ENCODE results near the gene GNGT2.

Gene GNGT2

GRCh38 chr17:49229805-49230600 is 19.6 kb upstream of the GNGT2 start:
- no peak overlapping the region for H3K27ac ChIP-seq
- DNase-seq (ENCODE audit: low read depth, low spot score) = no peak

DNA sequence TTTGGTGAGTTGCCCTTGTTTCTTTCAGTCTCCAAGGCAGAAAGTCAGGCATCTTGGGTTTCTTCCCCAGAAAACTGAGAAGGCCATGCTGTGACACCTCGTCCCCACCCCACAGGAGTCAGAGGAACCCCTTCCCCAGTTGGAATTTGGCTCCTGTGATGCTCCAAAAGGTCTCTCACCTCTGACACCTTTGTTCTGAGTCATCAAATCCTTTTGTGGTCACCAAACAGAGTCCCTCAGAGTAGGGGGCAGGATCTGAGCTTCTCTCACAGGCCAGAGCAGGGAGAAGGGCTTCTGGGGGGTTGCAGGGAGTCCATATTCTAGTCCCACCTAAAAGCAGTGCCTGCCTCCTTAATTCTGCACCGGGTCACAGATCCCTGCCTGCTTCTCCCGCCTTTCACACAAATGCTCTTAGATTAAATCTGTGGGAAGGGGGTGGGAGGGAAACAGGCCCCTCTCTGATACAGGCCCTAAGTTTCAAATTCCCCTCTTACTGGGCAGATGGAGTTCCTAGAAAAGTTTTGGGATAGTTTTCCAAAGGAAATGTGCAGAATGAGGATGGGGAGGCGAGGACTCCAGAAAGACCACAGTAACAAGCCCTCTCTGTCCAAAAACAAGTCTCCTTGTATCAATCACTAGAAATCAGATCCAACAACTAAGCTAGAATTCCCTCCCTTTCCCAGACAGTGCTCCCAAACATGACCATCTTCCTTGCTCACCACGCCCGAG is 18.9 kb upstream of the GNGT2 start:
- no peak overlapping the region for H3K27ac ChIP-seq
- no peak for DNase-seq (ENCODE audit: low read depth, low spot score)

- DNase-seq (ENCODE audit: low read depth, low spot score) = no peak
These were observed 17.3 kb upstream of the GNGT2 start for GRCh38 chr17:49227436-49228261.

DNA sequence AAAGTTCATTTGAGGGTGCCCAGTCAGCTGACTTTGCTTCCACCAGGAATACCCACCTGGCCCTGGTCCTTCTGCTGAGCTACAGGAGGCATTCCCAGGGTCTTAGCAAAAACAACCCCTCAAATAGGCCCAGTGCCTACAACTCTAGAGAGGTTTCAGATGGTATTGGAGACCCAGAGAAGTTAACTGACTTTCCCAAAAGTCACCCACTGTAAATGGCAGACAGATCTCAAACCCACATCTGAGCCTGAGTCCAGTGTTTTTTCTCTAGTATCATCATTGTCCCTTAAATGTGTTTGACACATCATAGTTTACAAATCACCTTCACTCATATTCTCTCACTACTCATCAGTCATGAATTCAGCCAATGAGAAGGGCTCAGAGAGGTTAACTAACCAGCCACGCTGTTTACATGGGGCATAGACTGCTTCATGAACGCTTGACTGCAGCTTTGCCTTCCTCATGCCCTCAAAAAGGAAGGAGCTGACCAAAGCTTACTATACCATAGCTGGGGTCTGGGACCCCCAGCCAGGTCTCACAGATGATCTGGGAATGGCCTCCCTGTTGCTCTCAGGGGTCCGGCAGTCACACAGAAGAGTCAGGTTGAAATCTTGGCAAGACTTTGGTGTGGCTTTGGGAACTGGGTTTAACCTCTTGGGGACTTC is 16.5 kb upstream of the GNGT2 start:
- DNase-seq (ENCODE audit: low read depth, low spot score) = no peak
- no peak overlapping the region for H3K27ac ChIP-seq

More at GRCh38 chr17:49227436-49228261, 17.3 kb upstream of the GNGT2 start:
- no peak overlapping the region for H3K27ac ChIP-seq

DNA sequence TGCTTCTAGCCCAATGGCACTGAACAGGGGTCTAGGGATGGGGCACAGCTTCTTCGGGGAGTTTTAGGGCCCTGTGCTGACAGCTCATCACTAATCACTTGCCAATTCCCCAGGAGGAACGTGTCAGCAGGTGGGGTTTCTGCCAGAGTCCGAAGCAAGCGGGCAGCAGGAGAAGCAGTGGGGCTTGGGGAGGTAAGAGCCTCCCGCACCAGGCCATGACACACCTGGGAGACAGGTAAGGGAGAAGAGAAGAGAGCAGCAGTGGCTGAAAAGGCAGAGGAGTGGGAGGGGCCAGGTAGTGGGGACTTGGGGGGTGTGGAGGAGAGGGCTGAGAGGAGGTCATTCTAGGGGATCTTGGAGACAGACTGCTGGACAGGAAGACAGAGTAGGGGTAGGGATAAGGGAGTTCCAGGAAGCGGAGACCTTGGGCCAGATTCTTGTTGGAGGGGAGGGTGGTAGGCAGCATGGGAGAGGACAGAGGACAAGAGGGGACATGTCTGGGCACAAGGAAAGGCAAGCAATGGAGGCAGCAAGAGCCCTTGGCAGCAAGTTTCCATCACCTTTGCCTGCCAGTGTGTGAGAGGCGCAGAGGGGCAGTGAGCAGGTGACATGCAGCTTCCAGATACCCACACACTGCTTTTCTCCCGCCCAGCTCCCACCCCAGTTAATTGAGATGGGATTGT is 15.3 kb upstream of the GNGT2 start:
- no peak overlapping the region for H3K27ac ChIP-seq
- DNase-seq (ENCODE audit: low read depth, low spot score) = no peak

DNA sequence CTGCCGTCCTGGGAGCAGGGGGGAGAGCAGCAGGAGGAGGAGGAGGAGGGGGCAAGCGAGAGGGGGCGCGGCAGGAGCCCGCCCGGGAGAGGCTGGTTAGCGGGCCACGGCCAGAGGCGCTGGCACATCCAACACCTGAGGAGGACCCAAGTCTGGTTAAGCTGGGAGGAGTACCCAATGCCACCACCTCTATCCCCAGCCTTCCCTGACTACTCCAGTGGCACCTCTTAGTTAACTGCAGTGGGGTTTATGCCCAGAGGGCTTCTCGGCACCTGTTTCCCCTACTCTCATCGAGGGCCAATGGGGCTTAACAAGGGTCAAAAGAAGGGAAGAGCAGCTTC is 14.6 kb upstream of the GNGT2 start:
- H3K27ac ChIP-seq = no peak overlapping the region

GRCh38 chr17:49224198-49224996 is 14.0 kb upstream of the GNGT2 start:
- DNase-seq (ENCODE audit: low read depth, low spot score) = no peak
- no peak overlapping the region for H3K27ac ChIP-seq

More for the DNA sequence above, 14.6 kb upstream of the GNGT2 start:
- no peak for DNase-seq (ENCODE audit: low read depth, low spot score)

DNA sequence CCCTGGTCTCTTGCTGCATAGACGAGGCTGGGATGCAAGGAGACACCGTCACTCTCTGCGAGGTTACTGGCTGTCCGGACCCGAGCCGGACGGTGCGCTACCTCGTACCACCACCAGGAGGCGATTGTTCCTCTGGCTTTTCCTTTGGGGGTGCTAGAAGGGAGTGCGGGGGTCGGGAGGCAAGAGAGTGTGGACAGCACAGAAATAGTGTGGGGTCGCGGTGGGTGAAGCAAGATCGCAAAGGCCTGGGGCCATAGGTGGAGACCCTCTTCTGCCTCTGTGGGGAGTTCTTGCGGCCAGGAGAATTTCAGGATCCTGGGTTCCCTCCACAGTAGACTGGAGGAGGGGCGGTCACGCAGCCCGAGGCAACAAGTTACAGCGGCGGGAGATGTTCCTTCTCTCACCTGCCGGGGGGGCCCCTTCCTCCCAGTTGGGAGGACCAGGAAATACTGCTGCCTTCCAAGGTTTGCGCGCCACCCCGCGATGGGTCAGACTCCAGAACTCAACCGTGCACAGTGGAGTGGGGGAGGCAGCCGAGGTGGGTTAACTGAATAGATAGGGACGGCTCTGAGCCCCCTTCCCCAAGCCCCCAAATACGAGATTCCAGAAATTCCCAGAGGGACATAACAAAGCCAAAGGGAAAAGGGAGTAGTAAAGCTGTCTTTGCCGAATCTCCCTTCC is 13.3 kb upstream of the GNGT2 start:
- DNase-seq (ENCODE audit: low read depth, low spot score) = no peak
- H3K27ac ChIP-seq = no peak overlapping the region

DNA sequence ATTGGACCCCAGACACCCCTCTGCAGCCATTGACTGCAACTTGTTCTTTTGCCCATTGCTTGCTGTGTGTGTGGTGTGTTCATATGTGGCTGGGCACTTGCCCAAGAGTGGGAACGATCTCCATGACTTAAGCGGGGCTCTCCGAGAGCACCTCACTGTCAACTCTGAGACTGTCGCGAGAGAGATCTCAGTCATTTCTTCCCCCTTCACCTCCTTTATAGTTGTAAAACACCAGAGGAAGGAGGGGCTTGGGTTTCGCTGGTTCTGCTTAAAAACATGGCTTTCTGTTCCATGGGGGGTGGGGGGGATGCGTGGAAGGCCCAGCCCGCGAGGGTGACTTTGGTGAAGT is 12.8 kb upstream of the GNGT2 start:
- no peak overlapping the region for H3K27ac ChIP-seq
- no peak for DNase-seq (ENCODE audit: low read depth, low spot score)

DNA sequence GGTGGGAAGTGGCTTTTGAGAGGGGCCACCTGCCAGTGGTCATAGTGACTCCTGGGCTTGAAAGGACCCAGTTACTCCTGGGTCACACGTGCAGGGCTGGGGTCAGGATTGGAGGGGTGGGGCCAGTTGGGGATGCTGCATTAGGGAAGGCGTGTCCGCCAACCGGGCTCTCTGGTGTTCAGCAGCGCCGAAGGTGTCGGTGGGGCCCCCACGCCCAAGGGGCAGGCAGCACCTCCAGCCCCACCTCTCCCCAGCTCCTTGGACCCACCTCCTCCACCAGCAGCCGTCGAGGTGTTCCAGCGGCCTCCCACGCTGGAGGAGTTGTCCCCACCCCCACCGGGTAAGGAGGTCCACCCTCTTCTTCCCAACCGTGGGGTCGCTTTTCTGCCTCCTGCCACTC is 9.6 kb upstream of the GNGT2 start:
- H3K27ac ChIP-seq = no peak overlapping the region
- no peak for DNase-seq (ENCODE audit: low read depth, low spot score)

DNA sequence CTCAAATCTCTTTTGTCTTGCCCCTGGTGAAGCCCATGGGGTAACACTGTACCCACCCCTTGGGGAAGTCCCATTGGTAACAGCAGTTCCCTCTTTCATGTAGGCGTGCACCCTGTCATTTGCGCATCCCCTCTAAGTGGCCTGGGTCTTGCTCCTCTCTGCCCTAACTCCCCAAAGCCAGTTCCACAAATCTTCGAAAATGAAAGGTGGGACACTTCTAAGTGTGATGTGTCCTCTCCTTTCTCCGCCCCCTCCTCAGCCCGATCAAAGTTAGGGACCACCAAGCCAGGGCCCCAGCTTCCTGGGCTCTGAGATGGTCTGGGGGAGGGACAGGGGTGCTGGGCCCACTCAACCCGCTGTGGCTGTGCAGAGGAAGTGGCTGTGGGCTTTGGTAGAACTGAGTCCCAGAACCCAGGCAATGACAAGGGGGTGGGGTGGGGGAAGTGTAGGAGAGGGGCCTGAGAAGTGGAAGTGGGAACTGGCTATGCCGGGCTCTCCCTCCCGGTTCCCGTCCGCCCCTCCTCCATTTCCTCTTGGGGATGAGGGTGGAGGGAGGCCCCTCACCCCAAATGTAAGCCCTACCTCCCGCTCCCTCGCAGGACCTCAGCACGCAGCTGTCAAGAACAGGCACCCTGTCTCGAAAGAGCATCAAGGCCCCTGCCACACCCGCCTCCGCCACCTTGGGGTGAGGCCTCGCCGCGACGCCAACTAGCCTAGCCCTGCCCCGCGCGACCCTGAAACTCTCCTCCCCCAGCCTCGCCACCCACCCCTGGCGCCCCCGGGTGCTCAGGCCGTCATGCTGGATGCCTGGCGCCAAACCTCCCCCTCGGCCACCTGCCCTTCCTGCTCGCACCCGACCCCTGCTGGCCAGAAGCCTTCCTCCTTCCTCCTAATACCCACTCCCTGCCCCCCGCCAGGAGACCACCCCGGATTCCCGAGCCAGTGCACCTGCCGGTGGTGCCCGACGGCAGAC is 8.9 kb upstream of the GNGT2 start:
- H3K27ac ChIP-seq = no peak overlapping the region
- no peak for DNase-seq (ENCODE audit: low read depth, low spot score)

- DNase-seq (ENCODE audit: low read depth, low spot score) = no peak
- H3K27ac ChIP-seq = no peak overlapping the region
These were observed 7.5 kb upstream of the GNGT2 start for GRCh38 chr17:49217651-49218413.

DNA sequence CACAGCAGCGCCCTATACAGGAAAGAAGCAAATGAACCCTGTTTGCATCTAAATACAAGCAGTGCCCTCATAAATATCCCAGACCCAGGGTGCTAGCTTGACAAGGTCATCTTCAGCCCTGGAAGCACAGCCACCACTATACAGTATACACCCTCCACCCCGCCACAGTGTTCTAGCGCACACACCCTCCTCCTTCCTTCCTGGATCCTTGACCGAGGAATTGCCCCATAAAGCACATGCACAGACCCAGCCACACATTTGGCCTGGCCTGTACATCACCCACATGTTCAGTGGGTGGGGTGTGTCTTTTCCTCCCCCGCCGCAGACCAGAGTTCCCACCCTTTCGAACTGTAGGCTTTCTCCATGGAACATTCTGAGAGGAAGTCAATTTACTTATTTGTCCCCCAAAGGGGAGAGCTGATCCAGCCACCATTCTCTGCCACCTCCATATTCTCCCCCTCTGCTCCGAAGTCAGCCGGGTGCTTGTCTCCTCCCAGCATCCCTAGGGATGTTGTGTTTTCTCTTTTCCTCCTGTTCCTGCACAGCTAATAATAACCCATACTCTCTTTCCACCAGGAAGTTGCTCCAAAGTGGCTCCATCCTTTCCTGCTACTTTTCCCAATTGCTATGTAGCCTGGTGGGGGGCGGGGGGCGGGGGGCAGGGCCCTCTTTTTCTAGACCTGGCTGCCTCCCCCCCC is 6.7 kb upstream of the GNGT2 start:
- H3K27ac ChIP-seq = no peak overlapping the region
- no peak for DNase-seq (ENCODE audit: low read depth, low spot score)

GRCh38 chr17:49216482-49216881 is 6.1 kb upstream of the GNGT2 start:
- DNase-seq (ENCODE audit: low read depth, low spot score) = no peak
- H3K27ac ChIP-seq = no peak overlapping the region

DNA sequence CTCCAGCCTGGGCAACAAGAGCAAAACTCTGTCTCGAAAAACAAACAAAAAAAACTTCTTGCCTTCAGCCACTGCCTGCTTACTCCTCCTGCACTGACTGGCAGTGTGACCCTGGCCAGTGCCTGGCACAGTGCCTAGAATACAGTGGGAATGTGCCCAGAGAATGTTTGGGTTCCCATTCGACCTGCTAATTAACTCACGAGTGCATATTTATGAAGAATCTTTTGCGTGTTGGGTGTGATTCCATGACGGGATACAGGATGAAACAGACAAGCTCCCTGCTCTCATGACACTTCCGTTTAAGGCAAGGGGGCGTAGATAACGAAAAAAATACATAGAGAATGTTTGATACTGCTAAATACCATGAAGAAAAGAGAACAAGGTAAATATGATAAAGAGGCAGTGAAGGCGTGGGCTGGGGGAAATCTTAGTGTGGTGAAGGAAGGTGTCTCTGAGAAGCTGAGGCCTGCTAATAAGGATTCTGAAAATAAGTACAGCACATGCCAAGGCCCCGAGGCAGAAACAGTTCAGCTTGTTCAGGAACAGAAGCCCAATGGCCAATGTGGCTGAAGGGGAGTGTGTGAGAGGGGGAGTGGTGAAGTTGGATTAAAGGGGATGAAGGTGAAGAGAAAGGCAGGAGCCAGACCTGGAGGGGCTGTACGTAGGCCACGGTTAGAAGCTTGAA is 4.4 kb upstream of the GNGT2 start:
- no peak overlapping the region for H3K27ac ChIP-seq
- no peak for DNase-seq (ENCODE audit: low read depth, low spot score)

- DNase-seq (ENCODE audit: low read depth, low spot score) = no peak
- no peak overlapping the region for H3K27ac ChIP-seq
These were observed 3.5 kb upstream of the GNGT2 start for GRCh38 chr17:49213847-49214246.
